IPS-15b (cell line): ENCODE measurements around the gene SMOC1.

Source experiments
- H3K27me3 ChIP-seq: one replicate; pipeline ENCODE4 v1.6.1; 2013; ENCODE audit warnings: low read length; ENCODE audit not compliant: control insufficient read depth, insufficient read depth
- H3K36me3 ChIP-seq: one replicate; pipeline ENCODE4 v1.6.1; 2013; ENCODE audit warnings: low read length; ENCODE audit not compliant: control insufficient read depth, insufficient read depth
- H3K4me1 ChIP-seq: one replicate; pipeline ENCODE4 v1.6.1; 2013; ENCODE audit warnings: mild to moderate bottlenecking, low read length; ENCODE audit not compliant: control insufficient read depth, insufficient read depth
- H3K4me3 ChIP-seq: one replicate; pipeline ENCODE4 v1.5.1; 2013; ENCODE audit warnings: low read depth, low read length
- H3K9ac ChIP-seq: one replicate; pipeline ENCODE4 v1.6.1; 2013; ENCODE audit warnings: low read depth, mild to moderate bottlenecking, low read length
- H3K9me3 ChIP-seq: one replicate; pipeline ENCODE4 v1.6.1; 2013; ENCODE audit warnings: mild to moderate bottlenecking, low read length; ENCODE audit not compliant: control insufficient read depth, insufficient read depth

SMOC1 gene

GRCh38 chr14:69850086-69850735 is 29.0 kb upstream of the SMOC1 start:
- Histone ChIP-seq H3K4me1 (no peaks in the 10 kb centered on the region), H3K9me3 (no peaks in the 10 kb centered on the region), H3K27me3 (no peaks in the 10 kb centered on the region), H3K36me3 (no peaks in the 10 kb centered on the region), H3K4me3 (no peak overlapping the region), H3K9ac (no peak overlapping the region)

GRCh38 chr14:69850736-69851112 is 28.5 kb upstream of the SMOC1 start:
- Histone ChIP-seq H3K9ac (no peak overlapping the region), H3K27me3 (no peaks in the 10 kb centered on the region), H3K4me1 (no peaks in the 10 kb centered on the region), H3K36me3 (no peaks in the 10 kb centered on the region), H3K4me3 (no peak overlapping the region), H3K9me3 (no peaks in the 10 kb centered on the region)

GRCh38 chr14:69852531-69853321 is 26.5 kb upstream of the SMOC1 start:
- H3K9ac ChIP-seq, result no peak overlapping the region

GRCh38 chr14:69853774-69854173 is 25.4 kb upstream of the SMOC1 start:
- Histone ChIP-seq H3K27me3 (no peaks in the 10 kb centered on the region), H3K9ac (no peak overlapping the region), H3K9me3 (no peaks in the 10 kb centered on the region), H3K4me1 (peaks cover 2% of the 10 kb centered on the region), H3K4me3 (no peak overlapping the region), H3K36me3 (no peaks in the 10 kb centered on the region)

More at GRCh38 chr14:69852531-69853321, 26.5 kb upstream of the SMOC1 start:
- Histone ChIP-seq H3K36me3 (no peaks in the 10 kb centered on the region), H3K27me3 (no peaks in the 10 kb centered on the region), H3K9me3 (no peaks in the 10 kb centered on the region), H3K4me3 (no peak overlapping the region), H3K4me1 (no peaks in the 10 kb centered on the region)

GRCh38 chr14:69854598-69854997 is 24.6 kb upstream of the SMOC1 start:
- H3K4me1 ChIP-seq, result peaks cover 2% of the 10 kb centered on the region
- H3K9me3 ChIP-seq, result no peaks in the 10 kb centered on the region
- H3K27me3 ChIP-seq, result peaks cover 5% of the 10 kb centered on the region
- no peak overlapping the region for H3K4me3 ChIP-seq
- no peak overlapping the region for H3K9ac ChIP-seq
- H3K36me3 ChIP-seq, result no peaks in the 10 kb centered on the region

- Histone ChIP-seq H3K36me3 (no peaks in the 10 kb centered on the region), H3K27me3 (peaks cover 11% of the 10 kb centered on the region), H3K4me1 (peaks cover 2% of the 10 kb centered on the region), H3K9me3 (no peaks in the 10 kb centered on the region), H3K4me3 (no peak overlapping the region), H3K9ac (no peak overlapping the region)
Measured at GRCh38 chr14:69855180-69855832, 23.9 kb upstream of the SMOC1 start.

- Histone ChIP-seq H3K9me3 (no peaks in the 10 kb centered on the region), H3K4me3 (peak overlapping the region; percentile 13), H3K36me3 (no peaks in the 10 kb centered on the region), H3K27me3 (peaks cover 11% of the 10 kb centered on the region), H3K9ac (no peak overlapping the region), H3K4me1 (peaks cover 11% of the 10 kb centered on the region)
Measured at GRCh38 chr14:69858801-69859200, 20.4 kb upstream of the SMOC1 start.

- H3K36me3 ChIP-seq, result no peaks in the 10 kb centered on the region
- peaks cover 11% of the 10 kb centered on the region for H3K4me1 ChIP-seq
- peaks cover 11% of the 10 kb centered on the region for H3K27me3 ChIP-seq
- H3K9me3 ChIP-seq, result no peaks in the 10 kb centered on the region
- no peak overlapping the region for H3K9ac ChIP-seq
- peak overlapping the region; percentile 13 for H3K4me3 ChIP-seq
Measured at GRCh38 chr14:69859591-69859990, 19.6 kb upstream of the SMOC1 start.

GRCh38 chr14:69860221-69860620 is 19.0 kb upstream of the SMOC1 start:
- Histone ChIP-seq H3K4me3 (no peak overlapping the region), H3K4me1 (peaks cover 11% of the 10 kb centered on the region), H3K9ac (no peak overlapping the region), H3K27me3 (peaks cover 11% of the 10 kb centered on the region), H3K9me3 (no peaks in the 10 kb centered on the region), H3K36me3 (no peaks in the 10 kb centered on the region)

- Histone ChIP-seq H3K27me3 (peaks cover 11% of the 10 kb centered on the region), H3K4me1 (peaks cover 11% of the 10 kb centered on the region), H3K9ac (no peak overlapping the region), H3K36me3 (no peaks in the 10 kb centered on the region), H3K4me3 (no peak overlapping the region), H3K9me3 (no peaks in the 10 kb centered on the region)
Measured at GRCh38 chr14:69861025-69861569, 18.1 kb upstream of the SMOC1 start.

GRCh38 chr14:69863083-69863482 is 16.1 kb upstream of the SMOC1 start:
- Histone ChIP-seq H3K27me3 (peaks cover 11% of the 10 kb centered on the region), H3K4me3 (no peak overlapping the region), H3K9ac (no peak overlapping the region), H3K4me1 (peaks cover 11% of the 10 kb centered on the region), H3K9me3 (peaks cover 5% of the 10 kb centered on the region), H3K36me3 (no peaks in the 10 kb centered on the region)
